ENCODE results near the gene SSC4D. TPM values are rescaled to one million over a fixed set of nuclear protein-coding genes. Genes with fewer than 3 reads are reported as not detected.

SSC4D gene
- total and polyA plus RNA-seq, 10 donors: 0.11 to 1.5 (median 0.66) TPM

- no peaks in the 10 kb centered on the region for H3K9me3 ChIP-seq
- no peak overlapping the region for H3K27ac ChIP-seq
- no peaks in the 10 kb centered on the region for H3K36me3 ChIP-seq
- H3K4me1 ChIP-seq: peaks cover 0 to 17% (median under 1%) of the 10 kb centered on the region in 6 donors
- DNase-seq: no peak
- WGBS, 5 donors: 83 to 93% (median 89%) methylated on average over 11 of the region's 11 CpGs
- intact Hi-C loops (cut with DNase I; ENCODE audit: low total_unique reads): no loop called here
- H3K27me3 ChIP-seq (replicated peaks in 1 of 7): no peaks in the 10 kb centered on the region
- TF ChIP-seq POLR2AphosphoS5 (IDR thresholded peaks at IDR 0.05): no peak
- no peak for TF ChIP-seq POLR2A (IDR thresholded peaks at IDR 0.05)
- TF ChIP-seq CTCF (IDR thresholded peaks at IDR 0.05 in 8 of 11, conservative IDR thresholded peaks at IDR 0.05 in 3 of 11): no peak
- no peak overlapping the region for H3K4me3 ChIP-seq
Observed at GRCh38 chr7:76386691-76387260, 22.7 kb downstream of the SSC4D start.

GRCh38 chr7:76383089-76383944, 26.2 kb downstream of the SSC4D start:
- no peak overlapping the region for H3K4me3 ChIP-seq
- intact Hi-C loops (cut with DNase I; ENCODE audit: low total_unique reads): no loop called here
- no peaks in the 10 kb centered on the region for H3K9me3 ChIP-seq
- H3K36me3 ChIP-seq: no peaks in the 10 kb centered on the region
- peaks cover 0 to 37% (median 25%) of the 10 kb centered on the region in 6 donors for H3K4me1 ChIP-seq
- no peak for DNase-seq
- H3K27me3 ChIP-seq (replicated peaks in 1 of 7): no peaks in the 10 kb centered on the region
- TF ChIP-seq POLR2A (IDR thresholded peaks at IDR 0.05) (no peak), POLR2AphosphoS5 (IDR thresholded peaks at IDR 0.05) (no peak), CTCF (IDR thresholded peaks at IDR 0.05 in 8 of 11, conservative IDR thresholded peaks at IDR 0.05 in 3 of 11) (no peak)
- peak overlapping the region in 2 of 8 donors; percentile 18 to 21 for H3K27ac ChIP-seq
- WGBS, 5 donors: 71 to 77% (median 76%) methylated on average over 13 of the region's 13 CpGs

- no peak for DNase-seq
- Histone ChIP-seq H3K4me1 (peaks cover 0 to 47% (median 25%) of the 10 kb centered on the region in 6 donors), H3K27ac (peak overlapping the region in 1 of 8 donors; percentile 88), H3K4me3 (no peak overlapping the region), H3K9me3 (no peaks in the 10 kb centered on the region), H3K36me3 (no peaks in the 10 kb centered on the region), H3K27me3 (replicated peaks in 1 of 7) (no peaks in the 10 kb centered on the region)
- TF ChIP-seq POLR2AphosphoS5 (IDR thresholded peaks at IDR 0.05): no peak
- no peak for TF ChIP-seq POLR2A (IDR thresholded peaks at IDR 0.05)
- TF ChIP-seq CTCF (IDR thresholded peaks at IDR 0.05 in 8 of 11, conservative IDR thresholded peaks at IDR 0.05 in 3 of 11): no peak
- 86 to 95% (median 92%) methylated on average over 7 of the region's 7 CpGs for WGBS, 5 donors
- intact Hi-C loops (cut with DNase I; ENCODE audit: low total_unique reads): no loop called here
Observed at GRCh38 chr7:76381814-76382213, 27.7 kb downstream of the SSC4D start.

GRCh38 chr7:76380623-76380966, 28.9 kb downstream of the SSC4D start:
- no peaks in the 10 kb centered on the region for H3K9me3 ChIP-seq
- H3K4me3 ChIP-seq: peak overlapping the region in 6 of 8 donors; percentile 42 to 69 (median 44)
- no peak for TF ChIP-seq CTCF (IDR thresholded peaks at IDR 0.05 in 8 of 11, conservative IDR thresholded peaks at IDR 0.05 in 3 of 11)
- TF ChIP-seq POLR2AphosphoS5 (IDR thresholded peaks at IDR 0.05): no peak
- no peak for TF ChIP-seq POLR2A (IDR thresholded peaks at IDR 0.05)
- WGBS, 5 donors: 82 to 89% (median 83%) methylated on average over 7 of the region's 7 CpGs
- H3K4me1 ChIP-seq: peaks cover 0 to 47% (median 25%) of the 10 kb centered on the region in 6 donors
- no peaks in the 10 kb centered on the region for H3K36me3 ChIP-seq
- intact Hi-C loops (cut with DNase I; ENCODE audit: low total_unique reads): no loop called here
- H3K27ac ChIP-seq: peak overlapping the region; percentile 66 to 89 (median 86)
- H3K27me3 ChIP-seq (replicated peaks in 1 of 7): no peaks in the 10 kb centered on the region
- no peak for DNase-seq

All from spleen (tissue), 11 donors.